Left lung (tissue), 10 donors: ENCODE measurements around the gene DNAJB2. TPM values are rescaled to one million over a fixed set of nuclear protein-coding genes. Genes with fewer than 3 reads are reported as not detected.

Experiments
- ATAC-seq: fragments of 200-7000 bp; cut with Tn5 transposase; one replicate; pipeline ENCODE4 v1.9.1; 2020; ENCODE audit warnings: moderate library complexity
- DNase-seq, 4 donors: peaks; one replicate each; pipeline ENCODE4 v3.0.0-alpha.2; 2013 to 2020
- H3K27ac ChIP-seq, 2 donors: fragments of 200-600 bp; sonication (generic) in 1 of 2; one replicate each; pipeline versions ENCODE4 v1.5.0 to v1.8.0; 2020 to 2021
- H3K27me3 ChIP-seq, 2 donors: fragments of 200-600 bp; sonication (generic) in 1 of 2; one replicate each; pipeline versions ENCODE4 v1.5.0 to v1.8.0; 2020 to 2021
- H3K36me3 ChIP-seq, 2 donors: fragments of 200-600 bp; sonication (generic) in 1 of 2; one replicate each; pipeline versions ENCODE4 v1.5.0 to v1.8.0; 2020 to 2021
- H3K4me1 ChIP-seq, 2 donors: fragments of 200-600 bp; one replicate each; pipeline ENCODE4 v1.8.0; 2021
- H3K4me3 ChIP-seq, 2 donors: fragments of 200-600 bp; sonication (generic) in 1 of 2; one replicate each; pipeline versions ENCODE4 v1.5.0 to v1.8.0; 2020 to 2021; ENCODE audit warnings: mild to moderate bottlenecking in 1 of 2
- H3K9me3 ChIP-seq, 2 donors: fragments of 200-600 bp; sonication (generic) in 1 of 2; one replicate each; pipeline versions ENCODE4 v1.5.0 to v1.8.0; 2020 to 2021
- CTCF ChIP-seq, 2 donors: fragments of 200-600 bp; sonication (generic) in 1 of 2; IDR thresholded peaks; one replicate each; pipeline versions ENCODE4 v1.5.0 to v1.8.0; 2021; ENCODE audit warnings: antibody characterized with exemption in 2 of 2
- intact Hi-C, 2 donors: fragments of 100-400 bp; cut with DNase I; formaldehyde crosslinking; loops; one replicate each; pipeline versions ENCODE4 v1.11.2 to v1.14.2; 2022
- polyA plus RNA-seq, 6 donors: library from polyadenylated mRNA; unstranded; fragments of 120-200 nt; gene quantifications; one replicate each; pipeline ENCODE4 v1.2.1, GENCODE V29; 2013; ENCODE audit not compliant: insufficient read length in 6 of 6
- total RNA-seq, 2 donors: library from RNA; stranded (reverse); fragmentation: NEBNext Ultra II Directional; extraction: Animal tissue kit (Norgen Biotek cat#: 25700); gene quantifications; one replicate each; pipeline ENCODE4 v1.2.1, GENCODE V29; 2021
- donor health status: DM: no; HTN: yes; CAD: no.
- donor health status: DM: no; HTN: no; CAD: no.

Gene DNAJB2
- total and polyA plus RNA-seq, 8 donors: 54.2 to 97.4 (median 63.7) TPM

GRCh38 chr2:219266886-219267285, 12.3 kb upstream of the DNAJB2 start:
- DNase-seq (no peak), ATAC-seq (no peak)
- intact Hi-C loops: no loop called here
- TF ChIP-seq CTCF (IDR thresholded peaks at IDR 0.05): no peak
- Histone ChIP-seq H3K4me1 (no peaks in the 10 kb centered on the region), H3K9me3 (no peaks in the 10 kb centered on the region), H3K27ac (no peak overlapping the region), H3K36me3 (no peaks in the 10 kb centered on the region), H3K4me3 (no peak overlapping the region), H3K27me3 (no peaks in the 10 kb centered on the region)

- intact Hi-C loops: no loop called here
- no peaks in the 10 kb centered on the region for H3K27me3 ChIP-seq
- no peak overlapping the region for H3K4me3 ChIP-seq
- H3K4me1 ChIP-seq: no peaks in the 10 kb centered on the region
- no peaks in the 10 kb centered on the region for H3K36me3 ChIP-seq
- no peak for DNase-seq
- no peaks in the 10 kb centered on the region for H3K9me3 ChIP-seq
- no peak overlapping the region for H3K27ac ChIP-seq
- no peak for TF ChIP-seq CTCF (IDR thresholded peaks at IDR 0.05)
- ATAC-seq: no peak
Observed at GRCh38 chr2:219268294-219268693, 10.9 kb upstream of the DNAJB2 start.

GRCh38 chr2:219269362-219270054, 9.7 kb upstream of the DNAJB2 start:
- Histone ChIP-seq H3K27me3 (no peaks in the 10 kb centered on the region), H3K9me3 (no peaks in the 10 kb centered on the region), H3K4me1 (no peaks in the 10 kb centered on the region), H3K36me3 (no peaks in the 10 kb centered on the region), H3K27ac (no peak overlapping the region), H3K4me3 (no peak overlapping the region)
- TF ChIP-seq CTCF (IDR thresholded peaks at IDR 0.05): no peak
- intact Hi-C loops: no loop called here
- ATAC-seq: peak; percentile 50
- no peak for DNase-seq

- no peaks in the 10 kb centered on the region for H3K4me1 ChIP-seq
- ATAC-seq (no peak), DNase-seq (no peak)
- intact Hi-C loops: no loop called here
- no peaks in the 10 kb centered on the region for H3K36me3 ChIP-seq
- H3K4me3 ChIP-seq: no peak overlapping the region
- no peak for TF ChIP-seq CTCF (IDR thresholded peaks at IDR 0.05)
- no peaks in the 10 kb centered on the region for H3K27me3 ChIP-seq
- H3K27ac ChIP-seq: no peak overlapping the region
- H3K9me3 ChIP-seq: no peaks in the 10 kb centered on the region
Observed at GRCh38 chr2:219270055-219270372, 9.2 kb upstream of the DNAJB2 start.

GRCh38 chr2:219271021-219271420, 8.1 kb upstream of the DNAJB2 start:
- Histone ChIP-seq H3K4me1 (no peaks in the 10 kb centered on the region), H3K9me3 (no peaks in the 10 kb centered on the region), H3K27ac (no peak overlapping the region), H3K36me3 (no peaks in the 10 kb centered on the region), H3K4me3 (no peak overlapping the region), H3K27me3 (no peaks in the 10 kb centered on the region)
- no peak for TF ChIP-seq CTCF (IDR thresholded peaks at IDR 0.05)
- ATAC-seq (no peak), DNase-seq (no peak)
- intact Hi-C loops: no loop called here
